OCI-LY7 (cell line): ENCODE measurements around the gene ABCA5. TPM values are rescaled to one million over a fixed set of nuclear protein-coding genes. Genes with fewer than 3 reads are reported as not detected.

Experiments used
- Bru-seq: library from RNA; stranded (reverse); fragments of 400-500 nt; gene quantifications from one replicate; lab custom pipeline; 2021; lab: Mats Ljungman, UMichigan
- BruChase-seq, 2 experiments: library from RNA; stranded (reverse); fragments of 400-500 nt; gene quantifications; one replicate each; lab custom pipeline; 2021; lab: Mats Ljungman, UMichigan
- BruUV-seq: library from RNA; stranded (reverse); fragments of 400-500 nt; replicated peaks from 2 replicates; lab custom pipeline; 2021; lab: Mats Ljungman, UMichigan
- CTCF ChIA-PET: fragments of 300-600 bp; sonication (Branson Sonifier 250); formaldehyde crosslinking; loops from one replicate; lab custom pipeline; 2022; ENCODE audit warnings: antibody characterized with exemption; ENCODE audit not compliant: unreplicated experiment; lab: Charles Lee
- POLR2A ChIA-PET: fragments of 300-600 bp; sonication (Branson Sonifier 250); formaldehyde crosslinking; loops from one replicate; lab custom pipeline; 2022; ENCODE audit warnings: antibody characterized with exemption; lab: Charles Lee
- DNase-seq: peaks from one replicate; pipeline ENCODE4 v3.0.0-alpha.2; 2015; ENCODE audit warnings: low spot score
- H2AFZ ChIP-seq: fragments of 200-600 bp; sonication (generic), shearing (Covaris generic); 2 replicates; pipeline ENCODE4 v1.6.1; 2014; ENCODE audit warnings: mild to moderate bottlenecking, antibody characterized with exemption, low read length, moderate library complexity
- H3K27ac ChIP-seq: fragments of 200-600 bp; sonication (generic); 2 replicates; pipeline ENCODE4 v1.5.1; 2014; ENCODE audit warnings: mixed run types, low read depth, mild to moderate bottlenecking, moderate library complexity, low read length, inconsistent platforms; ENCODE audit not compliant: poor library complexity, severe bottlenecking
- H3K36me3 ChIP-seq: fragments of 200-600 bp; sonication (generic); 2 replicates; pipeline ENCODE4 v1.6.1; 2014; ENCODE audit warnings: mild to moderate bottlenecking, antibody characterized with exemption, low read length, moderate library complexity, mixed read lengths; ENCODE audit not compliant: insufficient read depth
- H3K4me1 ChIP-seq: fragments of 200-600 bp; sonication (generic); 2 replicates; pipeline ENCODE4 v1.5.1; 2014; ENCODE audit warnings: mild to moderate bottlenecking, low read length; ENCODE audit not compliant: insufficient read depth, poor library complexity, severe bottlenecking
- H3K4me2 ChIP-seq: fragments of 200-600 bp; sonication (generic); 2 replicates; pipeline ENCODE4 v1.6.1; 2014; ENCODE audit warnings: mild to moderate bottlenecking, low read length
- H3K4me3 ChIP-seq: fragments of 200-600 bp; sonication (generic); 2 replicates; pipeline ENCODE4 v1.5.1; 2014; ENCODE audit warnings: mild to moderate bottlenecking, low read depth, low read length; ENCODE audit not compliant: poor library complexity, severe bottlenecking
- H3K79me2 ChIP-seq: fragments of 200-600 bp; sonication (generic); 2 replicates; pipeline ENCODE4 v1.6.1; 2016; ENCODE audit warnings: low read depth, mild to moderate bottlenecking, low read length, moderate library complexity, mixed read lengths; ENCODE audit not compliant: insufficient read depth
- H3K9me2 ChIP-seq: fragments of 200-600 bp; sonication (generic); 2 replicates; pipeline ENCODE4 v1.6.1; 2016; ENCODE audit warnings: mild to moderate bottlenecking, low read length, mixed read lengths; ENCODE audit not compliant: insufficient read depth
- H3K9me3 ChIP-seq: fragments of 200-600 bp; sonication (generic); 2 replicates; pipeline ENCODE4 v1.6.1; 2014; ENCODE audit warnings: mild to moderate bottlenecking, mixed run types, low read length, mixed read lengths
- H4K20me1 ChIP-seq: fragments of 200-600 bp; sonication (generic); 2 replicates; pipeline ENCODE4 v1.6.1; 2014; ENCODE audit warnings: mild to moderate bottlenecking, antibody characterized with exemption, low read length, moderate library complexity, mixed read lengths; ENCODE audit not compliant: insufficient read depth
- CTCF ChIP-seq: fragments of 200-600 bp; sonication (generic); conservative IDR thresholded peaks from 2 replicates; pipeline ENCODE4 v1.5.1; 2014; ENCODE audit warnings: mild to moderate bottlenecking, antibody characterized with exemption, low read length, moderate library complexity, mixed read lengths
- EZH2phosphoT487 ChIP-seq: fragments of 200-600 bp; sonication (generic); IDR thresholded peaks from 2 replicates; pipeline ENCODE4 v1.6.1; 2018; ENCODE audit warnings: low read depth, borderline replicate concordance, mild to moderate bottlenecking, mixed run types, antibody characterized with exemption, low read length, moderate library complexity, mixed read lengths
- intact Hi-C: fragments of 100-400 bp; cut with micrococcal nuclease; formaldehyde crosslinking; loops from one replicate; pipeline ENCODE4 v1.10.0; 2022; ENCODE audit not compliant: unreplicated experiment
- long read RNA-seq: library from polyadenylated mRNA; stranded (forward); transcript quantifications from one replicate; pipeline ENCODE4 v2.0.0, GENCODE V29; 2022
- total RNA-seq, 2 experiments: library from RNA; depleted of rRNA in 1 of 2; stranded (reverse); fragments of >200 nt in 1 of 2; shearing (Covaris generic) in 1 of 2; gene quantifications; 2 replicates each; pipeline ENCODE4 v1.2.3, GENCODE V29; 2014 to 2022

The ABCA5 gene
- total RNA-seq (2014; rRNA removed; shearing (Covaris generic)) (14.7 and 15.1 TPM in 2 replicates), total RNA-seq (2022) (25.3 and 26.1 TPM in 2 replicates), Bru-seq, nascent RNA (percentile 66 among the genes with signal in this experiment), BruChase-seq, experiment 1, labeled RNA remaining after a 6-hour chase (percentile 79 among the genes with signal in this experiment), BruChase-seq, experiment 2, labeled RNA remaining after a 2-hour chase (percentile 78 among the genes with signal in this experiment)
- long read RNA-seq, full-length matches to known transcripts: 2 of 8 reads
- long read RNA-seq, partial matches to known transcripts: 3 of 8 reads
- long read RNA-seq, other reads (novel, unspliced or antisense): 3 of 8 reads

GRCh38 chr17:69327060-69327831, at the start of gene ABCA5:
Gene ABCA5 (minus strand): TSS chr17:69327133. CDS start chr17:69314415, 12,718 bp downstream.
- Histone ChIP-seq H4K20me1 (no peaks in the 10 kb centered on the region), H3K9me2 (no peaks in the 10 kb centered on the region), H3K4me1 (peaks cover 16% of the 10 kb centered on the region), H3K4me3 (peak within 1 kb of the TSS; percentile 73), H3K36me3 (no peaks in the 10 kb centered on the region), H3K9me3 (no peaks in the 10 kb centered on the region), H2AFZ (peak within 1 kb of the TSS; percentile 97), H3K4me2 (peak within 1 kb of the TSS; percentile 81), H3K79me2 (no peaks in the 10 kb centered on the region), H3K27ac (no peak within 1 kb of the TSS)
- peak; percentile 98 for DNase-seq
- CTCF ChIA-PET: interaction anchor here (0.9 to 1.0 kb wide), 2 partner anchors 41 to 99 kb away, joined by 3 read pairs; no protein-coding TSS in a partner anchor
- TF ChIP-seq CTCF (no peak), EZH2phosphoT487 (no peak)
- intact Hi-C loops: loop anchor here (5.0 to 10.0 kb wide), 3 partner anchors 90 to 838 kb away; partner anchors contain the start of gene KCNJ2
- POLR2A ChIA-PET: interaction anchor here (0.5 to 2.8 kb wide), 16 partner anchors 9 to 1155 kb away, joined by 3 to 21 read pairs (median 4); partner anchors contain the start of gene MAP2K6
- no TSS peak for BruUV-seq

- no peak for TF ChIP-seq EZH2phosphoT487
- no peak for TF ChIP-seq CTCF
These were observed 48.3 kb upstream of the ABCA5 start for GRCh38 chr17:69375229-69375628.

More at GRCh38 chr17:69375229-69375628, 48.3 kb upstream of the ABCA5 start:
- Histone ChIP-seq H3K36me3 (no peaks in the 10 kb centered on the region), H4K20me1 (no peaks in the 10 kb centered on the region), H3K9me3 (no peaks in the 10 kb centered on the region), H3K27ac (no peak overlapping the region), H3K9me2 (no peaks in the 10 kb centered on the region), H3K4me1 (no peaks in the 10 kb centered on the region), H3K4me2 (no peak overlapping the region), H2AFZ (no peak overlapping the region), H3K4me3 (no peak overlapping the region), H3K79me2 (no peaks in the 10 kb centered on the region)
- ChIA-PET POLR2A (interaction anchor here (0.6 to 0.7 kb wide), 4 partner anchors 21 to 127 kb away, joined by 3 to 5 read pairs (median 3); no protein-coding TSS in a partner anchor), CTCF (no interaction called here)
- DNase-seq: no peak
- no TSS peak for BruUV-seq
- intact Hi-C loops: no loop called here
